PFSK-1 (cell line): Measurements from ENCODE around the gene C12orf76.

Experiments used
- FOXP2 ChIP-seq: optimal IDR thresholded peaks from 2 replicates; pipeline ENCODE3; 2011; ENCODE audit warnings: borderline replicate concordance, control low read depth, inconsistent platforms; ENCODE audit not compliant: insufficient read depth; ENCODE audit errors: extremely low read length, extremely low read depth
- POLR2AphosphoS5 ChIP-seq: IDR thresholded peaks from 2 replicates; pipeline ENCODE4 v1.6.1; 2012; ENCODE audit warnings: low read depth, mild to moderate bottlenecking, control low read depth, low read length, moderate library complexity
- SIN3A ChIP-seq: IDR thresholded peaks from 2 replicates; pipeline ENCODE4 v1.6.1; 2012; ENCODE audit warnings: mild to moderate bottlenecking, low read length, moderate library complexity, borderline replicate concordance; ENCODE audit not compliant: insufficient read depth
- TAF1 ChIP-seq: IDR thresholded peaks from 2 replicates; pipeline ENCODE4 v1.6.1; 2012; ENCODE audit warnings: low read length, control low read depth, borderline replicate concordance; ENCODE audit not compliant: insufficient read depth
- TF ChIP-seq, protein P1 (sequence below), 2 experiments: IDR thresholded peaks; 2 replicates each; pipeline versions ENCODE4 v1.6.1 to v1.8.0; 2011 to 2012; ENCODE audit warnings: low read depth in 2 of 2, low read length in 2 of 2, control low read depth in 1 of 2, inconsistent platforms in 1 of 2, mild to moderate bottlenecking in 1 of 2, moderate library complexity in 1 of 2; ENCODE audit not compliant: insufficient read depth in 1 of 2

The C12orf76 gene

DNA sequence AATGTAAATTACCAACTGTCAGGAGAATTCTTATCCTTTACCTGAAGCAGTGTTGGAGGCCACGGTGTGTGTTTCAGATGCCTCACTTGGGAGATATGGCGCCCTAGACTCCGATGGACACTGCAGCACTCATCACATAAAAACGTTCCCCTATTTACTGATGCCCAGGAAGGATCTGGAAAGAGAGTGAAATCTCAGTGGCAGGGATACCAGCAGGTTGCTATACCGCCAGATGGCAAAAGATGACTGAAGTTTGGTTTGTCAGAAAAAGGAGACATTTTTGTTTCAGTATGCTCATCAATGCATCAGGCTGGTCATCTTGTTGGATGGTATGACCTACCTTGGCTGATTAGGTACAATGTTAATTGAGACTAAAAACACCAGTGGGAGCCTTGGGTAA, 56.7 kb downstream of the C12orf76 start:
- TF ChIP-seq SIN3A (no peak), FOXP2 (no peak), TAF1 (no peak), POLR2AphosphoS5 (no peak)
- TF ChIP-seq, protein P1, sequence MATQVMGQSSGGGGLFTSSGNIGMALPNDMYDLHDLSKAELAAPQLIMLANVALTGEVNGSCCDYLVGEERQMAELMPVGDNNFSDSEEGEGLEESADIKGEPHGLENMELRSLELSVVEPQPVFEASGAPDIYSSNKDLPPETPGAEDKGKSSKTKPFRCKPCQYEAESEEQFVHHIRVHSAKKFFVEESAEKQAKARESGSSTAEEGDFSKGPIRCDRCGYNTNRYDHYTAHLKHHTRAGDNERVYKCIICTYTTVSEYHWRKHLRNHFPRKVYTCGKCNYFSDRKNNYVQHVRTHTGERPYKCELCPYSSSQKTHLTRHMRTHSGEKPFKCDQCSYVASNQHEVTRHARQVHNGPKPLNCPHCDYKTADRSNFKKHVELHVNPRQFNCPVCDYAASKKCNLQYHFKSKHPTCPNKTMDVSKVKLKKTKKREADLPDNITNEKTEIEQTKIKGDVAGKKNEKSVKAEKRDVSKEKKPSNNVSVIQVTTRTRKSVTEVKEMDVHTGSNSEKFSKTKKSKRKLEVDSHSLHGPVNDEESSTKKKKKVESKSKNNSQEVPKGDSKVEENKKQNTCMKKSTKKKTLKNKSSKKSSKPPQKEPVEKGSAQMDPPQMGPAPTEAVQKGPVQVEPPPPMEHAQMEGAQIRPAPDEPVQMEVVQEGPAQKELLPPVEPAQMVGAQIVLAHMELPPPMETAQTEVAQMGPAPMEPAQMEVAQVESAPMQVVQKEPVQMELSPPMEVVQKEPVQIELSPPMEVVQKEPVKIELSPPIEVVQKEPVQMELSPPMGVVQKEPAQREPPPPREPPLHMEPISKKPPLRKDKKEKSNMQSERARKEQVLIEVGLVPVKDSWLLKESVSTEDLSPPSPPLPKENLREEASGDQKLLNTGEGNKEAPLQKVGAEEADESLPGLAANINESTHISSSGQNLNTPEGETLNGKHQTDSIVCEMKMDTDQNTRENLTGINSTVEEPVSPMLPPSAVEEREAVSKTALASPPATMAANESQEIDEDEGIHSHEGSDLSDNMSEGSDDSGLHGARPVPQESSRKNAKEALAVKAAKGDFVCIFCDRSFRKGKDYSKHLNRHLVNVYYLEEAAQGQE (IDR thresholded peaks at IDR 0.05; ENCODE audit: insufficient read depth in 1 of 2, low read depth in 2 of 2, low read length in 2 of 2), result no peak
